D721Med (cell line): ENCODE measurements around the gene EPN2.

ENCODE experiments used
- DNase-seq: peaks from one replicate; pipeline ENCODE4 v3.0.0; 2011; ENCODE audit warnings: low spot score; ENCODE audit not compliant: insufficient read length
- FAIRE-seq: peaks from 2 replicates; lab custom pipeline; 2011; peaks lifted over from hg19 to GRCh38; lab: Jason Lieb, UNC
- TF ChIP-seq, protein P1 (sequence below): IDR thresholded peaks from 2 replicates; pipeline ENCODE4 v1.5.1; 2012; ENCODE audit warnings: mild to moderate bottlenecking, control low read depth; ENCODE audit not compliant: insufficient read depth; ENCODE audit errors: missing control alignments

EPN2 gene

DNA sequence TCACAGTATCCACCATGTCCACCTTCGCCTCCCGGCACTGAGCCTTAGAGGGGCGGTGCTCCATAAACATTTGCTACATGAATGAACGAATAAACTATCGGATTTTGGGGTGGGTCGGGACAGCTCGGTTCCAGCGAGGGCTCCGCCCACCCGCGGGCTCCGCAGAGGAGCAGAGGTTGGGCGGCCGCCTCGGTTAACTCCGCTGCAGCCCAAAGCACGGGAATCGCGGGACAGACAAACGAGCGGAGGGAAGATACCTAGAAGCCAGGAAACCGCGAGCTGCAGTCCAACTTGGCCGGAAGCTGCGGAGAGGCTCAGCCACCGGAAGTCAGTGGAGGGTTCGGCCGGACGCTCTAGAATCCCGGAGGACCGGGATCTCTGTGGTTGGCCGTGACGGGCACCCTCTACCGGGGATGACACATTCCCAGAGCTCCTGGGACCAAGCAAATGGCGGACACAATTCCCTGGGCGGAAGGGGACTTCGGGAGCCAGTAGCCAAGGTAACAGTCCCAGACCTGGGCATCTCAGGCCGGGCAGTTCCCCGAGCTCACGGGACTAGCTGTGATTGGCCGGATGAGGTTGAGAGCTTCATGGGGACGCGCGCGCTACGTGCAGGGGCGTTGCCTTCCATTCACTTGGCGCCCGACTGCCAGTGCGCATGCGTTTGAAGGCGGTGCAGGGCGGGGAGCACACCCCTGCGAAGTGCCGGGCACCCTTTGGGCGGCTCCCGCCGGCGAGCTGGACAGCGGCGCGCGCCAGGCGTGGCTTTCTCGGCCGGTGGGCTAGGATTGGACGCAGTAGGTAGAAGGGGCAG, 140.6 kb downstream of the EPN2 start:
- no peak for FAIRE-seq
- peak; percentile 99 for DNase-seq
- TF ChIP-seq, protein P1, sequence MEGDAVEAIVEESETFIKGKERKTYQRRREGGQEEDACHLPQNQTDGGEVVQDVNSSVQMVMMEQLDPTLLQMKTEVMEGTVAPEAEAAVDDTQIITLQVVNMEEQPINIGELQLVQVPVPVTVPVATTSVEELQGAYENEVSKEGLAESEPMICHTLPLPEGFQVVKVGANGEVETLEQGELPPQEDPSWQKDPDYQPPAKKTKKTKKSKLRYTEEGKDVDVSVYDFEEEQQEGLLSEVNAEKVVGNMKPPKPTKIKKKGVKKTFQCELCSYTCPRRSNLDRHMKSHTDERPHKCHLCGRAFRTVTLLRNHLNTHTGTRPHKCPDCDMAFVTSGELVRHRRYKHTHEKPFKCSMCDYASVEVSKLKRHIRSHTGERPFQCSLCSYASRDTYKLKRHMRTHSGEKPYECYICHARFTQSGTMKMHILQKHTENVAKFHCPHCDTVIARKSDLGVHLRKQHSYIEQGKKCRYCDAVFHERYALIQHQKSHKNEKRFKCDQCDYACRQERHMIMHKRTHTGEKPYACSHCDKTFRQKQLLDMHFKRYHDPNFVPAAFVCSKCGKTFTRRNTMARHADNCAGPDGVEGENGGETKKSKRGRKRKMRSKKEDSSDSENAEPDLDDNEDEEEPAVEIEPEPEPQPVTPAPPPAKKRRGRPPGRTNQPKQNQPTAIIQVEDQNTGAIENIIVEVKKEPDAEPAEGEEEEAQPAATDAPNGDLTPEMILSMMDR: no peak

DNA sequence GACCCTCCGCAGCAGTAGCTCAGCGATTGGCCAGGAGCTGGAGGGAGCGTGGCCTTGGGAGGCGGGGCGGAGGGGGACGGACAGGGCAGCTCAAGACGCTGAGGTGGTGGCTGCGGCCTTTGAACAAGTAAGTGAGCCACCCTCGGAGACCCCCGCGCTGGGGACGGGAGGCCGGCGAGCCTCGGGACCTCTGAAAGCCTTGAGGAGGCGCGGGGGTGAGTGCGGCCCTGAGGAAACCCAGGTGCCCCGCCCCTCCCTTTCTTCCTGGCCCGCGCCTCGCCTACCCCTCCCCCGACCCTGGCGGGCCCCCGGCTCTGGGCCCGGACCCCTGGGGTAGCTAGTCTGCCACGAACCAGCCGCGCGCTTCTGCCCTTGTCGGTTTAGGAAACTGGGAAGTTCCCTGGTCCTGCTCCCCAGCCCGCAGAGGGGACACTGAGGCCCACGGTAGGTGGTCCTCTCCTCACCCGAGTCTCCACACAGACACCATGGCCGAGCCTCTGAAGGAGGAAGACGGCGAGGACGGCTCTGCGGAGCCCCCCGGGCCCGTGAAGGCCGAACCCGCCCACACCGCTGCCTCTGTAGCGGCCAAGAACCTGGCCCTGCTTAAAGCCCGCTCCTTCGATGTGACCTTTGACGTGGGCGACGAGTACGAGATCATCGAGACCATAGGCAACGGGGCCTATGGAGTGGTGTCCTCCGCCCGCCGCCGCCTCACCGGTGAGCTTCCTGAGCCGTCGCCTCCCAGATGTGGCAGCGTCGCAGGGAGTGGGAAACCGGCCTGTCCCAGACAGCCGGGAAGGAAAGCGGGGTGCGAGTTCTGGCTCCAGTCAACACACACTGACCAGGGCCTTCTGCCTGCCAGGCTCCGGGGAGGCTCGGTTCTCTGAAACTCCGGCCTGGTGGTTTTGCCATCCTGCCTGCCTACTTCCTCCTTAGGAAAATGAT, 141.5 kb downstream of the EPN2 start, which contains the start of gene MAPK7:
TSS of gene MAPK7 (plus strand) at position 83 of the 945 bp plus-strand sequence. CDS start at position 486, 403 bp downstream.
- no peak for FAIRE-seq
- TF ChIP-seq, protein P1: no peak
- DNase-seq: no peak

DNA sequence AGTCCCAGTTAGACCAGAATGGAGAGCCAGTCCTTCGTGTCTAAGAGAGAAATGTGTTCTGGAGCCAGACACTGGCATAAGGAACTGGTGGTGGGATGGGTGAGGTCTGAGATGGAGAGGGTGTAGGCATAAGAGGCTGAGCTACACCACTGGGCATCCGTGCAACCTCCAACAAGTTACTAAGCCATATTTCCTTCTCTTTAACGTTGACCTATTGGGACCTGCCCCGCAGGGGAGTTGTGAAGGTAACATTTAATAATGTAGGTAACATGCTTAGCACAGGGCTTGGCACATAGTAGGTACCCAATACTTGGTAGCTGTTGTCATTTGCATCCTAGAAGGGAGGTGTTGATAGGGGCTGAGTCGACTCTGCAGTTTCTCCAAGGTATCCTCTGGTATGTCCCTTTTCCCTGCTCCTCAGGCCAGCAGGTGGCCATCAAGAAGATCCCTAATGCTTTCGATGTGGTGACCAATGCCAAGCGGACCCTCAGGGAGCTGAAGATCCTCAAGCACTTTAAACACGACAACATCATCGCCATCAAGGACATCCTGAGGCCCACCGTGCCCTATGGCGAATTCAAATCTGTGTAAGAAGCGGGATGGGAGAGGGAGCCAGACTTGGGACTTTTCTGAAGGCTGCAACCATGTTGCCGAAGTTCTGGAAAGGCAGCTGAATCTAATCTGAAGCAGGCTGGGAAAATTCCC, 142.3 kb downstream of the EPN2 start:
- TF ChIP-seq, protein P1: no peak

DNA sequence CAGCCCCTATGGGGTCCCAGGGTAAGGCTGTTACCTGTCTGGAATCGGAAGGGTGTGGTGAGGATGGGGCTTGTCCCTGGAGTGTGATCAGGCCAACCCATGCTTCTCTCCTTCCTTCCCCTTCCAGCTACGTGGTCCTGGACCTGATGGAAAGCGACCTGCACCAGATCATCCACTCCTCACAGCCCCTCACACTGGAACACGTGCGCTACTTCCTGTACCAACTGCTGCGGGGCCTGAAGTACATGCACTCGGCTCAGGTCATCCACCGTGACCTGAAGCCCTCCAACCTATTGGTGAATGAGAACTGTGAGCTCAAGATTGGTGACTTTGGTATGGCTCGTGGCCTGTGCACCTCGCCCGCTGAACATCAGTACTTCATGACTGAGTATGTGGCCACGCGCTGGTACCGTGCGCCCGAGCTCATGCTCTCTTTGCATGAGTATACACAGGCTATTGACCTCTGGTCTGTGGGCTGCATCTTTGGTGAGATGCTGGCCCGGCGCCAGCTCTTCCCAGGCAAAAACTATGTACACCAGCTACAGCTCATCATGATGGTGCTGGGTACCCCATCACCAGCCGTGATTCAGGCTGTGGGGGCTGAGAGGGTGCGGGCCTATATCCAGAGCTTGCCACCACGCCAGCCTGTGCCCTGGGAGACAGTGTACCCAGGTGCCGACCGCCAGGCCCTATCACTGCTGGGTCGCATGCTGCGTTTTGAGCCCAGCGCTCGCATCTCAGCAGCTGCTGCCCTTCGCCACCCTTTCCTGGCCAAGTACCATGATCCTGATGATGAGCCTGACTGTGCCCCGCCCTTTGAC, 143.5 kb downstream of the EPN2 start:
- no peak for DNase-seq
- FAIRE-seq: no peak
- TF ChIP-seq, protein P1: no peak

More for the DNA sequence above, 142.3 kb downstream of the EPN2 start:
- no peak for FAIRE-seq
- no peak for DNase-seq

DNA sequence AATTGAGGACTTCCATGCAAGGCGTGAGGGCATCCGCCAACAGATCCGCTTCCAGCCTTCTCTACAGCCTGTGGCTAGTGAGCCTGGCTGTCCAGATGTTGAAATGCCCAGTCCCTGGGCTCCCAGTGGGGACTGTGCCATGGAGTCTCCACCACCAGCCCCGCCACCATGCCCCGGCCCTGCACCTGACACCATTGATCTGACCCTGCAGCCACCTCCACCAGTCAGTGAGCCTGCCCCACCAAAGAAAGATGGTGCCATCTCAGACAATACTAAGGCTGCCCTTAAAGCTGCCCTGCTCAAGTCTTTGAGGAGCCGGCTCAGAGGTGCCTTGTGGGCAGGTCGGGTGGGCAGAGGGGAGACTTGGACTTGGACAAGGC, 144.2 kb downstream of the EPN2 start:
- no peak for FAIRE-seq
- DNase-seq: no peak
- TF ChIP-seq, protein P1: no peak
